SU-DHL-6 (cell line): Measurements from ENCODE around the gene GALNT16.

Experiments
- EZH2phosphoT487 ChIP-seq: fragments of 200-600 bp; sonication (generic), shearing (Covaris generic); conservative IDR thresholded peaks from 2 replicates; pipeline ENCODE4 v1.6.1; 2018; ENCODE audit warnings: mild to moderate bottlenecking, antibody characterized with exemption, low read length, moderate library complexity, mixed read lengths
- TF ChIP-seq, protein P1 (sequence below): fragments of 200-600 bp; sonication (generic); IDR thresholded peaks from one replicate; pipeline ENCODE4 v1.5.1; 2017; ENCODE audit warnings: antibody characterized with exemption, mild to moderate bottlenecking, low read length, moderate library complexity; ENCODE audit not compliant: insufficient read depth, poor library complexity, severe bottlenecking

DNA sequence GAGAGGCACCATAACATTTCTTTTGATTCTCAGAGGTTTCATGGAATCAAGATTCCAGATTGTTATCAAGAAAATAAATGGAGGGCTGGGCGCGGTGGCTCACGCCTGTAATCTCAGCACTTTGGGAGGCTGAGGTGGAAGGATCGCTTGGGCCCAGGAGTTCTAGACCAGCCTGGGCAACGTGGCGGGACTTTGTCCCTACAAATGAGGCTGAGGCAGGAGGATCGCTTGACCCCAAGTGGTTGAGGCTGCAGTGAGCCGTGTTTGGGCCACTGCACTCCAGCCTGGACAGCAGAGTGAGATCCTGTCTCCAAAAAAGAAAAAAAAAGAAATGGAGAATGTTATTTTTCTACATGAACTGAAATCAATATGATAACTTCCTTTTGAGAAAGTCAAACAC lies 139.8 kb downstream of the GALNT16 start:
- TF ChIP-seq, protein P1, sequence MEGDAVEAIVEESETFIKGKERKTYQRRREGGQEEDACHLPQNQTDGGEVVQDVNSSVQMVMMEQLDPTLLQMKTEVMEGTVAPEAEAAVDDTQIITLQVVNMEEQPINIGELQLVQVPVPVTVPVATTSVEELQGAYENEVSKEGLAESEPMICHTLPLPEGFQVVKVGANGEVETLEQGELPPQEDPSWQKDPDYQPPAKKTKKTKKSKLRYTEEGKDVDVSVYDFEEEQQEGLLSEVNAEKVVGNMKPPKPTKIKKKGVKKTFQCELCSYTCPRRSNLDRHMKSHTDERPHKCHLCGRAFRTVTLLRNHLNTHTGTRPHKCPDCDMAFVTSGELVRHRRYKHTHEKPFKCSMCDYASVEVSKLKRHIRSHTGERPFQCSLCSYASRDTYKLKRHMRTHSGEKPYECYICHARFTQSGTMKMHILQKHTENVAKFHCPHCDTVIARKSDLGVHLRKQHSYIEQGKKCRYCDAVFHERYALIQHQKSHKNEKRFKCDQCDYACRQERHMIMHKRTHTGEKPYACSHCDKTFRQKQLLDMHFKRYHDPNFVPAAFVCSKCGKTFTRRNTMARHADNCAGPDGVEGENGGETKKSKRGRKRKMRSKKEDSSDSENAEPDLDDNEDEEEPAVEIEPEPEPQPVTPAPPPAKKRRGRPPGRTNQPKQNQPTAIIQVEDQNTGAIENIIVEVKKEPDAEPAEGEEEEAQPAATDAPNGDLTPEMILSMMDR = no peak
- no peak for TF ChIP-seq EZH2phosphoT487
